Measurements from ENCODE around the gene PANK1.

GRCh38 chr10:89624020-89624419 lies 21.0 kb downstream of the PANK1 start:
- TF ChIP-seq CTCF (IDR thresholded peaks at IDR 0.05; ENCODE audit: low read depth, low read length, poor library complexity, severe bottlenecking), result no peak
- no peak for TF ChIP-seq EZH2phosphoT487 (IDR thresholded peaks at IDR 0.05; ENCODE audit: borderline replicate concordance, low read length)

All from DOHH2 (cell line).